ENCODE measurements around the gene ZFX.
A peak's percentile ranks its signal among the peaks of the same experiment; 100 is the strongest.

Gene ZFX

DNA sequence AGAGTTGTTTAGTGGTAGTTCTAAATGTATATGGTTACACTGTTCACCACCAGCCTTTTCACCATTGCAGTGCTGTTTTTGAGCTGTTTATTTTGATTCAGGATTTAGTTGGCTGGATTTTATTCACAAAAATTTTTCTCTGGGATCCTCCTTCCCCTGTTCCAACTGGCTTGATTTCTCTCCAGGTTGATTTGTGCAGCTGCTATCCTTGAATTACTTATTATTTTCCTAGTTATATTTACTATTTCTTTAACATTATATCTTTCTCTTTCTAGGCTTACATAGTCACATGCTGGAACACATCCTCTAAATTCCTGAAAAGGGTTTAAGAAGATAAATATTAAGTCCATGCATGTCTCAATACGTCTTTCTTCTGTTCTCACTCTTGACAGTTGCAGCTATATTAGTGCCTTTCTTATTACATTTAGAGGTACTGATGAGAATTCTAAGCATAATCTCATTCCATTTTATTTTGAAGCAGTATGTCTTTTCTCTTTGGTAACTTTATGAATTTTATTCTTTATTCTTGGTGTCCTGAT, 82.2 kb downstream of the ZFX start:
- no peak for DNase-seq (ENCODE audit: low spot score)
- TF ChIP-seq, protein P1, sequence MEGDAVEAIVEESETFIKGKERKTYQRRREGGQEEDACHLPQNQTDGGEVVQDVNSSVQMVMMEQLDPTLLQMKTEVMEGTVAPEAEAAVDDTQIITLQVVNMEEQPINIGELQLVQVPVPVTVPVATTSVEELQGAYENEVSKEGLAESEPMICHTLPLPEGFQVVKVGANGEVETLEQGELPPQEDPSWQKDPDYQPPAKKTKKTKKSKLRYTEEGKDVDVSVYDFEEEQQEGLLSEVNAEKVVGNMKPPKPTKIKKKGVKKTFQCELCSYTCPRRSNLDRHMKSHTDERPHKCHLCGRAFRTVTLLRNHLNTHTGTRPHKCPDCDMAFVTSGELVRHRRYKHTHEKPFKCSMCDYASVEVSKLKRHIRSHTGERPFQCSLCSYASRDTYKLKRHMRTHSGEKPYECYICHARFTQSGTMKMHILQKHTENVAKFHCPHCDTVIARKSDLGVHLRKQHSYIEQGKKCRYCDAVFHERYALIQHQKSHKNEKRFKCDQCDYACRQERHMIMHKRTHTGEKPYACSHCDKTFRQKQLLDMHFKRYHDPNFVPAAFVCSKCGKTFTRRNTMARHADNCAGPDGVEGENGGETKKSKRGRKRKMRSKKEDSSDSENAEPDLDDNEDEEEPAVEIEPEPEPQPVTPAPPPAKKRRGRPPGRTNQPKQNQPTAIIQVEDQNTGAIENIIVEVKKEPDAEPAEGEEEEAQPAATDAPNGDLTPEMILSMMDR (IDR thresholded peaks at IDR 0.05) = no peak
- Histone ChIP-seq H3K27ac (no peak overlapping the region), H3K4me3 (no peak overlapping the region)

DNA sequence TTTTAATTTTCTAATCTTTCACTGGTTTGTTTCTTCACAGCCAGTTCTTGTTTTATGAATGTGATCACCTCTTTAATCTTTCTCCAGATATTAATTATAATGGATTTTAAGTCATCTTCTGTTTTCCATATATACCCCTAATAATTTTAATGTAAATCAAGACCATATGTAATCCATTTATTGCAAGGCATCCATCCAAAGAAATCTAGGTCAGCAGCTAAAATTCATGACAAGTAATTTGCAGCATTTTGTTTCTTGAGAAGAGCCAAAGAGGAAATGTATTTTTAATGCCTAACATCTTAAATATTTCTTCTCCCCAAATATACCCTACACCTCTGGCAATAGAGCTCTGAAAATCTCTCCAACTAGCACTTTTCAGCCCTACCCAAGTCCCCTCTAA, 83.3 kb downstream of the ZFX start:
- Histone ChIP-seq H3K4me3 (no peak overlapping the region), H3K27ac (no peak overlapping the region)
- TF ChIP-seq, protein P1 (IDR thresholded peaks at IDR 0.05) = no peak
- no peak for DNase-seq (ENCODE audit: low spot score)

DNA sequence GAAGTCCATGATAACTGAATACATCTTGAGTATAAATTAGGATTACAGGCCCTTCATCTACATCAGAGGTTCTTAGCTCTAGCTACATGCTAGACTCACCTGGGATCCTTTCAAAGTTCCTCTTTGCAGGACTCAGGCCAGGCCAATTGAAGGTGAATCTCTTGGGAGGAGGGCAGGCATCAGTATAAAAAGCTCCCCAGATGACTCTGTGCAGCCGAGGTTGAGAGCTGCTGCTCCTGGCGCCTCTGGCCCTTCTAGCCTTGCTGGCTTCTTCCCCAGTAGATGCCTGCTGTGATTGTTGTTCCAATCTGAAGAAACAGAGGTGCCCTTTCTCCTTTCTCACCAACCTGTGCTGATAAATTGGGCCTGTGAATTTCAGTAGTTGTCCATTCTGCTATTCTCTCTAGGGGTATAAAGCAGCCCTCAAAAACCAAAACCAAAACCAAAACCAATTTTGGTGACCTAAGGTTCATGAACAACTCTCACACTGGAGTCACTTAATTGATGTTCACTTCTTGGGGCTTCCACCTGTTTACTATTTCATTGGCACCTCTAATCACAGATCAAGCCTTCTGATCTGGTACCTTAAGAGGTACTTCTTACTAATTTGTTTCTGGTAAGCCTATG, 85.7 kb downstream of the ZFX start:
- TF ChIP-seq, protein P1 (IDR thresholded peaks at IDR 0.05) = no peak
- Histone ChIP-seq H3K27ac (no peak overlapping the region), H3K4me3 (no peak overlapping the region)
- no peak for DNase-seq (ENCODE audit: low spot score)

DNA sequence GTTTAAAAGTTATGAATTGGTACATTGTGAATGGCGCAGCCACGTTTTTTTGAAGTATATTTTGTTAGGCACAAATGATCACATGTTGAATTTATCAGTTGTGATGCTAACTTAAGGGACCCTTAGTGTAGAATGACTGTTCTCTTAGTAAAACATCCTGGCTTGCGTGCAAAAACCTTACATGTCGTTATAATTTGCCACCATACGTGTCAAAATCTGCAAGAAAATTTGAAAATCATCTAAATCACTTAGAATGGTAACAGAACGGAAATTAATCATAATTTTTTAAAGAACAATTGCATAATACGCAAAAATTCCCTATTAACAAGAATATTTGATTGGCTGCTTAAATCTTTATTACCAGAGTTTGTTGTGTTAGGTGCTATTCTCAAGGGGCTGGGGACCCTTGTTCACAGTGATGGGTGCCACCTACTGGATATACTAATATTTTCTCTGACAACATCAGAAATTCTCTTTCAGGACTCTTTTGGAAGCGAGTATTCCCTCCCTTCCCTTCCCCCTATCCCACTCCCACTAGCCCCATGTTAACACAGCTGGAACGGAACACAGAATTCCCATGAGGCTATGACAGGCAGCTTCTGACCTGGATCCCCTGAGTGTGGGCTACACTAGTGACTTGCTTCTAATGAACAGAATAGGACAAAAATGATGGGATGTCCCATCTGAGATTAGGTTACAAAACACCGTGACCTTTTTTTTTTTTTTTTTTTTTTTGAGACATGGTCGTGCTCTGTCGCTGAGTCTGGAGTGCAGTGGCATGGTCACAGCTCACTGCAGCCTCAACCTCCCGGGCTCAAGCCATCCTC, 92.5 kb downstream of the ZFX start:
- no peak overlapping the region for H3K27ac ChIP-seq
- TF ChIP-seq, protein P1 (IDR thresholded peaks at IDR 0.05) = no peak
- no peak for DNase-seq (ENCODE audit: low spot score)
- no peak overlapping the region for H3K4me3 ChIP-seq

DNA sequence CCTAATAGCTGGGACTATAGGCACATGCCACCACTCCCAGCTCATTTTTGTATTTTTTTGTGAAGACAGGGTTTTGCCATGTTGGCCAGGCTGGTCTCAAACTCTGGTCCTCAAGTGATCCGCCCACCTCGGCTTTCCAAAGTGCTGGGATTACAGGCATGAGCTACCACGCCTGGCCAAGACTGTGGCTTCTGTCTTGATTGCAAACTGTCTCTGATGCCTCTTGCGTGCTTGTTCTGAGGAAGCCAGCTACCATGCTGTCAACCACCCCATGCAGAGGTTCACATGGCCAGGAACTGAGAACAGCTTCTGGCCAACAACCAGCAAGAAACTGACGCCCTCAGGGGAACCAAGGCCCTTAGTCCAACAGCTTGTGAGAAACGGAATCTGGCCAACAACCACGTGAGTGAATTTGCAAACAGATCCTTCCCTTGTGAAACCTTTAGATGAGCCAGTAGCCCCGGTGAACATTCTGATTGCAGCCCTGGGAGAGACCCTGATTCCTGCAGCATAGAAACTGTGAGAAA, 93.2 kb downstream of the ZFX start:
- Histone ChIP-seq H3K27ac (no peak overlapping the region), H3K4me3 (no peak overlapping the region)
- peak; percentile 77 for DNase-seq (ENCODE audit: low spot score)
- TF ChIP-seq, protein P1 (IDR thresholded peaks at IDR 0.05) = no peak

DNA sequence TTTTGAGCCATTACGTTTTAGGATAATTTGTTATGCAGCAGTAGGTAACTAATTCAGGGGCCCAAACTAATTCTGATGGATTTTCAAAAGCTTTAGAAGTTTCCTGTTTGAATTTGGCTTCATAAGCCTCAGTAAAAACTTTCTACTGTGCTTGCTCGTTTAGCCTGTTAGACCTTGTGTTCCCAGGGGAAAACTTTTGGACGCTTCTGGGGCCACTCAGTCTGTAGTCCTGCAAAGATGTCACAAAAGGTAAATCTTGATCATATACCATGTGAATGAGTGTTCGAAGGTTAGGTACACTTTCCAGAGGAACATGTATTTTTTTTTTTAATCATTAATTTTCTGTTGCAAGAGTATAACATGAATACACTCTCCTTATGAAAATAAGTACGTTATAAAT, 93.7 kb downstream of the ZFX start:
- Histone ChIP-seq H3K4me3 (no peak overlapping the region), H3K27ac (no peak overlapping the region)
- DNase-seq (ENCODE audit: low spot score) = no peak
- TF ChIP-seq, protein P1 (IDR thresholded peaks at IDR 0.05) = no peak

All from coronary artery (tissue), 2 donors.